WTC11 (cell line): ENCODE measurements around the gene QRFP. TPM values are rescaled to one million over a fixed set of nuclear protein-coding genes. Genes with fewer than 3 reads are reported as not detected.

Experiments used
- ATAC-seq: fragments of 200-7000 bp; cut with Tn5 transposase; 2 replicates; pipeline ENCODE4 v1.10.0; 2021; ENCODE audit warnings: mild to moderate bottlenecking, moderate library complexity
- CTCF ChIA-PET: fragments of 300-600 bp; sonication (Branson Sonifier 250); formaldehyde crosslinking; loops from one replicate; lab custom pipeline; 2021; ENCODE audit warnings: antibody characterized with exemption; lab: Charles Lee
- POLR2A ChIA-PET: fragments of 350-600 bp; sonication (Branson Sonifier 250); formaldehyde crosslinking; loops from one replicate; lab custom pipeline; 2021; ENCODE audit warnings: antibody characterized with exemption; lab: Charles Lee
- DNase-seq: peaks from one replicate; pipeline ENCODE4 v3.0.0; 2021; ENCODE audit warnings: low spot score
- H3K27ac Mint-ChIP-seq: 2 replicates; pipeline ENCODE4 v1.8.0; 2021; ENCODE audit warnings: mixed read lengths
- H3K27me3 Mint-ChIP-seq: 2 replicates; pipeline ENCODE4 v1.8.0; 2021; ENCODE audit warnings: low read depth, mild to moderate bottlenecking, moderate library complexity, mixed read lengths
- H3K36me3 Mint-ChIP-seq: 2 replicates; pipeline ENCODE4 v1.8.0; 2021; ENCODE audit warnings: mixed read lengths
- H3K4me1 Mint-ChIP-seq: 2 replicates; pipeline ENCODE4 v1.8.0; 2022; ENCODE audit warnings: mixed read lengths
- H3K4me3 Mint-ChIP-seq: 2 replicates; pipeline ENCODE4 v1.8.0; 2021; ENCODE audit warnings: mild to moderate bottlenecking, moderate library complexity, mixed read lengths
- H3K9me3 Mint-ChIP-seq: 2 replicates; pipeline ENCODE4 v1.8.0; 2021; ENCODE audit warnings: mixed read lengths
- AFF4 ChIP-seq: sonication (generic); formaldehyde crosslinking; IDR thresholded peaks from 2 replicates; pipeline ENCODE4 v1.8.1; 2023; ENCODE audit warnings: mild to moderate bottlenecking, missing genetic modification reagents, borderline replicate concordance
- AR ChIP-seq: fragments of 250-450 bp; sonication (Bioruptor Pico); IDR thresholded peaks from 2 replicates; pipeline ENCODE4 v1.9.0; 2021; ENCODE audit warnings: mild to moderate bottlenecking
- ATF3 ChIP-seq: sonication (generic); formaldehyde crosslinking; conservative IDR thresholded peaks from 2 replicates; pipeline ENCODE4 v1.8.1; 2022; ENCODE audit warnings: mild to moderate bottlenecking, missing genetic modification reagents
- E2F4 ChIP-seq: sonication (generic); formaldehyde crosslinking; IDR thresholded peaks from 2 replicates; pipeline ENCODE4 v1.8.1; 2022; ENCODE audit warnings: low read depth, mild to moderate bottlenecking, moderate library complexity, missing genetic modification reagents, borderline replicate concordance
- FOXP1 ChIP-seq: sonication (generic); formaldehyde crosslinking; IDR thresholded peaks from 2 replicates; pipeline ENCODE4 v1.8.0; 2022; ENCODE audit warnings: missing genetic modification reagents, mild to moderate bottlenecking, moderate library complexity, borderline replicate concordance
- GRHL2 ChIP-seq: fragments of 250-450 bp; sonication (Bioruptor Pico); IDR thresholded peaks from 2 replicates; pipeline ENCODE4 v1.8.0; 2022; ENCODE audit warnings: mild to moderate bottlenecking, moderate library complexity; ENCODE audit not compliant: insufficient replicate concordance, severe bottlenecking
- JUN ChIP-seq: sonication (generic); formaldehyde crosslinking; IDR thresholded peaks from 2 replicates; pipeline ENCODE4 v1.8.0; 2023; ENCODE audit warnings: mild to moderate bottlenecking, missing genetic modification reagents
- MLX ChIP-seq: sonication (generic); formaldehyde crosslinking; IDR thresholded peaks from 2 replicates; pipeline ENCODE4 v1.8.1; 2023; ENCODE audit warnings: mild to moderate bottlenecking, missing genetic modification reagents, moderate library complexity
- NFATC4 ChIP-seq: fragments of 250-450 bp; sonication (Bioruptor Pico); IDR thresholded peaks from 2 replicates; pipeline ENCODE4 v1.9.0; 2021; ENCODE audit warnings: mild to moderate bottlenecking
- NFE2L1 ChIP-seq: sonication (generic); formaldehyde crosslinking; IDR thresholded peaks from 2 replicates; pipeline ENCODE4 v1.8.1; 2023; ENCODE audit warnings: missing genetic modification reagents
- OVOL2 ChIP-seq: fragments of 250-450 bp; sonication (Bioruptor Pico); IDR thresholded peaks from 2 replicates; pipeline ENCODE4 v1.9.0; 2021; ENCODE audit warnings: mild to moderate bottlenecking, borderline replicate concordance
- PRDM15 ChIP-seq: sonication (generic); formaldehyde crosslinking; IDR thresholded peaks from 2 replicates; pipeline ENCODE4 v1.8.0; 2022; ENCODE audit warnings: missing genetic modification reagents
- SOX15 ChIP-seq: fragments of 250-450 bp; sonication (Bioruptor Pico); IDR thresholded peaks from 2 replicates; pipeline ENCODE4 v1.9.0; 2021; ENCODE audit warnings: mild to moderate bottlenecking
- SP1 ChIP-seq: sonication (generic); formaldehyde crosslinking; conservative IDR thresholded peaks from 2 replicates; pipeline ENCODE4 v1.8.1; 2022; ENCODE audit warnings: missing genetic modification reagents
- TCF7 ChIP-seq: sonication (generic); formaldehyde crosslinking; IDR thresholded peaks from 2 replicates; pipeline ENCODE4 v1.8.0; 2022; ENCODE audit warnings: mild to moderate bottlenecking, low read depth, missing genetic modification reagents, moderate library complexity
- TEAD4 ChIP-seq: sonication (generic); formaldehyde crosslinking; IDR thresholded peaks from 2 replicates; pipeline ENCODE4 v1.8.0; 2022; ENCODE audit warnings: mild to moderate bottlenecking, missing genetic modification reagents
- ZNF138 ChIP-seq: sonication (generic); formaldehyde crosslinking; conservative IDR thresholded peaks from 2 replicates; pipeline ENCODE4 v1.8.1; 2022; ENCODE audit warnings: mild to moderate bottlenecking, moderate library complexity, missing genetic modification reagents
- ZNF263 ChIP-seq: sonication (generic); formaldehyde crosslinking; IDR thresholded peaks from 2 replicates; pipeline ENCODE4 v1.8.1; 2022; ENCODE audit warnings: low read depth, mild to moderate bottlenecking, moderate library complexity, missing genetic modification reagents
- ZNF396 ChIP-seq: fragments of 250-450 bp; sonication (Bioruptor Pico); IDR thresholded peaks from 2 replicates; pipeline ENCODE4 v1.8.0; 2021; ENCODE audit warnings: mild to moderate bottlenecking, moderate library complexity, borderline replicate concordance
- ZNF423 ChIP-seq: fragments of 250-450 bp; sonication (Bioruptor Pico); IDR thresholded peaks from 2 replicates; pipeline ENCODE4 v2.1.2; 2022; ENCODE audit warnings: mild to moderate bottlenecking, moderate library complexity
- total RNA-seq: library from RNA; stranded (reverse); gene quantifications from 3 replicates; pipeline ENCODE4 v1.2.3, GENCODE V29; 2021

The QRFP gene
- total RNA-seq, 1 experiment from 2014 or later: not detected

- CTCF ChIA-PET: interaction anchor here (0.6 to 2.6 kb wide), 9 partner anchors 8 to 158 kb away, joined by 3 to 10 read pairs (median 4); no protein-coding TSS in a partner anchor
- peaks cover 41% of the 10 kb centered on the region for H3K36me3 Mint-ChIP-seq
- peaks cover 25% of the 10 kb centered on the region for H3K4me1 Mint-ChIP-seq
- peak overlapping the region; percentile 10 for H3K27ac Mint-ChIP-seq
- no peak for TF ChIP-seq FOXP1
- TF ChIP-seq MLX: no peak
- TF ChIP-seq NFATC4 (CRISPR knock-in tag): no peak
- no peak for TF ChIP-seq ZNF423 (CRISPR knock-in tag)
- TF ChIP-seq SP1 (CRISPR knock-in tag): no peak
- no peak for TF ChIP-seq TEAD4
- no peak for TF ChIP-seq PRDM15 (CRISPR knock-in tag)
- no peak for TF ChIP-seq ZNF263
- no peak for TF ChIP-seq ATF3 (CRISPR knock-in tag)
- TF ChIP-seq SOX15 (CRISPR knock-in tag): no peak
- no peak for TF ChIP-seq GRHL2
- no peak for TF ChIP-seq JUN
- no peak for TF ChIP-seq TCF7 (CRISPR knock-in tag)
- TF ChIP-seq, all 79 proteins: peak for 0
- POLR2A ChIA-PET: interaction anchor here (0.6 to 0.7 kb wide), 3 partner anchors 150 to 514 kb away, joined by 3 to 15 read pairs (median 6); no protein-coding TSS in a partner anchor
- Mint-ChIP-seq H3K9me3 (no peaks in the 10 kb centered on the region), H3K4me3 (no peak overlapping the region), H3K27me3 (no peaks in the 10 kb centered on the region)
- ATAC-seq: no peak
- DNase-seq: no peak
These were observed 37.6 kb downstream of the QRFP start for GRCh38 chr9:130858739-130859705.

- peaks cover 38% of the 10 kb centered on the region for H3K36me3 Mint-ChIP-seq
- peaks cover 21% of the 10 kb centered on the region for H3K4me1 Mint-ChIP-seq
- ATAC-seq (no peak), DNase-seq (no peak)
- no peaks in the 10 kb centered on the region for H3K9me3 Mint-ChIP-seq
- H3K4me3 Mint-ChIP-seq: no peak overlapping the region
- H3K27me3 Mint-ChIP-seq: no peaks in the 10 kb centered on the region
- POLR2A ChIA-PET: no interaction called here
- CTCF ChIA-PET: interaction anchor here (0.5 to 2.6 kb wide), 6 partner anchors 9 to 166 kb away, joined by 3 to 10 read pairs (median 5); no protein-coding TSS in a partner anchor
- H3K27ac Mint-ChIP-seq: peak overlapping the region; percentile 69
- TF ChIP-seq NFE2L1 (CRISPR knock-in tag) (no peak), ZNF263 (no peak), E2F4 (CRISPR knock-in tag) (no peak), ZNF138 (CRISPR knock-in tag) (no peak), ZNF396 (no peak), AR (CRISPR knock-in tag) (no peak), OVOL2 (CRISPR knock-in tag) (no peak), AFF4 (no peak)
These were observed 38.5 kb downstream of the QRFP start for GRCh38 chr9:130857864-130858738.
